BE2C (cell line): ENCODE measurements around the gene DONSON.

Experiments
- DNase-seq: peaks from one replicate; pipeline ENCODE4 v3.0.0-alpha.2; 2020
- H3K27me3 ChIP-seq: fragments of 250-450 bp; sonication (Bioruptor Pico); 2 replicates; pipeline ENCODE4 v1.5.1; 2020; ENCODE audit warnings: mild to moderate bottlenecking
- H3K36me3 ChIP-seq: fragments of 250-450 bp; sonication (Bioruptor Pico); 2 replicates; pipeline ENCODE4 v1.5.1; 2020; ENCODE audit warnings: mild to moderate bottlenecking
- H3K4me1 ChIP-seq: fragments of 250-450 bp; sonication (Bioruptor Pico); 2 replicates; pipeline ENCODE4 v1.5.1; 2020
- H3K4me3 ChIP-seq: 2 replicates; pipeline ENCODE4 v1.5.1; 2011; ENCODE audit warnings: low read depth, low read length
- H3K9me3 ChIP-seq: fragments of 250-450 bp; sonication (Bioruptor Pico); 2 replicates; pipeline ENCODE4 v1.5.1; 2020
- CTCF ChIP-seq: IDR thresholded peaks from 2 replicates; pipeline ENCODE4 v1.5.1; 2012; ENCODE audit warnings: mild to moderate bottlenecking, low read depth, low read length

DONSON gene

GRCh38 chr21:33537212-33537611 is 51.3 kb downstream of the DONSON start:
- TF ChIP-seq CTCF: no peak
- Histone ChIP-seq H3K27me3 (no peaks in the 10 kb centered on the region), H3K4me3 (no peak overlapping the region), H3K4me1 (no peaks in the 10 kb centered on the region), H3K9me3 (no peaks in the 10 kb centered on the region), H3K36me3 (peaks cover 70% of the 10 kb centered on the region)
- no peak for DNase-seq

GRCh38 chr21:33531007-33531406 is 57.5 kb downstream of the DONSON start:
- H3K4me3 ChIP-seq: no peak overlapping the region
- no peaks in the 10 kb centered on the region for H3K27me3 ChIP-seq
- no peaks in the 10 kb centered on the region for H3K4me1 ChIP-seq
- no peaks in the 10 kb centered on the region for H3K9me3 ChIP-seq
- TF ChIP-seq CTCF: no peak
- no peak for DNase-seq
- H3K36me3 ChIP-seq: peaks cover 93% of the 10 kb centered on the region
